PC-3 (cell line): ENCODE results near the gene GAS2. TPM values are rescaled to one million over a fixed set of nuclear protein-coding genes. Genes with fewer than 3 reads are reported as not detected.

Source experiments
- ATAC-seq: fragments of 200-7000 bp; cut with Tn5 transposase; 2 replicates; pipeline ENCODE4 v1.9.1; 2020; ENCODE audit warnings: mild to moderate bottlenecking, moderate library complexity
- BruUV-seq: library from RNA; stranded (reverse); fragments of 400-500 nt; replicated peaks from 2 replicates; lab custom pipeline; 2021; lab: Mats Ljungman, UMichigan
- CTCF ChIA-PET: fragments of 300-600 bp; sonication (Branson Sonifier 250); formaldehyde crosslinking; loops from one replicate; lab custom pipeline; 2022; ENCODE audit warnings: antibody characterized with exemption; lab: Charles Lee
- POLR2A ChIA-PET: fragments of 300-600 bp; sonication (Branson Sonifier 250); formaldehyde crosslinking; loops from one replicate; lab custom pipeline; 2022; ENCODE audit warnings: antibody characterized with exemption; ENCODE audit not compliant: unreplicated experiment; lab: Charles Lee
- DNase-seq: peaks from one replicate; pipeline ENCODE4 v3.0.0-alpha.2; 2015
- H2AFZ ChIP-seq: fragments of 300-600 bp; sonication (generic); 2 replicates; pipeline ENCODE4 v1.6.0; 2016; ENCODE audit warnings: antibody characterized with exemption, low read length
- H3F3A ChIP-seq: fragments of 300-600 bp; sonication (generic); one replicate; pipeline ENCODE4 v1.6.0; 2017; ENCODE audit warnings: antibody characterized with exemption, low read length, control low read depth, mild to moderate bottlenecking; ENCODE audit not compliant: unreplicated experiment
- H3K27ac ChIP-seq: fragments of 300-600 bp; sonication (generic); 2 replicates; pipeline ENCODE4 v1.5.1; 2016; ENCODE audit warnings: mild to moderate bottlenecking, low read length
- H3K27me3 ChIP-seq: fragments of 300-600 bp; sonication (generic); 2 replicates; pipeline ENCODE4 v1.6.1; 2016; ENCODE audit warnings: low read length, mixed read lengths
- H3K36me3 ChIP-seq: fragments of 300-600 bp; sonication (generic); 2 replicates; pipeline ENCODE4 v1.6.1; 2016; ENCODE audit warnings: low read depth, mixed run types, low read length, mixed read lengths
- H3K4me1 ChIP-seq: fragments of 300-600 bp; sonication (generic); 2 replicates; pipeline ENCODE4 v1.5.1; 2016; ENCODE audit warnings: low read length; ENCODE audit not compliant: insufficient read depth
- H3K4me2 ChIP-seq: fragments of 300-600 bp; sonication (generic); 2 replicates; pipeline ENCODE4 v1.6.0; 2016; ENCODE audit warnings: low read length
- H3K4me3 ChIP-seq: fragments of 300-600 bp; sonication (generic); 2 replicates; pipeline ENCODE4 v1.5.1; 2016; ENCODE audit warnings: mild to moderate bottlenecking, low read length, mixed read lengths
- H3K79me2 ChIP-seq: fragments of 300-600 bp; sonication (generic); 2 replicates; pipeline ENCODE4 v1.6.1; 2017; ENCODE audit warnings: low read length, mixed read lengths
- H3K9ac ChIP-seq: fragments of 300-600 bp; sonication (generic); 2 replicates; pipeline ENCODE4 v1.6.0; 2016; ENCODE audit warnings: mild to moderate bottlenecking, low read length
- H3K9me2 ChIP-seq: fragments of 300-600 bp; sonication (generic); replicated peaks from 2 replicates; pipeline ENCODE4 v1.6.1; 2016; ENCODE audit warnings: mixed run types, low read length, mixed read lengths
- H3K9me3 ChIP-seq: fragments of 300-600 bp; sonication (generic); 2 replicates; pipeline ENCODE4 v1.6.1; 2016; ENCODE audit warnings: low read length, mixed read lengths
- H4K20me1 ChIP-seq: fragments of 300-600 bp; sonication (generic); 2 replicates; pipeline ENCODE4 v1.6.1; 2016; ENCODE audit warnings: low read length, mixed read lengths
- EZH2 ChIP-seq: fragments of 300-600 bp; sonication (generic); IDR thresholded peaks from one replicate; pipeline ENCODE4 v1.6.1; 2017; ENCODE audit warnings: antibody characterized with exemption, mild to moderate bottlenecking, low read length; ENCODE audit not compliant: unreplicated experiment
- EZH2phosphoT487 ChIP-seq: fragments of 300-600 bp; sonication (generic); IDR thresholded peaks from 2 replicates; pipeline ENCODE4 v1.6.1; 2018; ENCODE audit warnings: mild to moderate bottlenecking, antibody characterized with exemption, low read length, borderline replicate concordance
- intact Hi-C: fragments of 100-400 bp; cut with micrococcal nuclease; formaldehyde crosslinking; loops from 2 replicates; pipeline ENCODE4 v1.9.0; 2023
- total RNA-seq: library from RNA; depleted of rRNA; stranded (reverse); fragments of >200 nt; gene quantifications from 2 replicates; pipeline ENCODE4 v1.2.3, GENCODE V29; 2014
- TF ChIP-seq, protein P1 (sequence below): fragments of 300-600 bp; sonication (generic); conservative IDR thresholded peaks from 2 replicates; pipeline ENCODE4 v1.5.1; 2017; ENCODE audit warnings: antibody characterized with exemption, low read depth, mild to moderate bottlenecking, low read length

The GAS2 gene
- total RNA-seq, 1 experiment from 2014 or later: not detected

DNA sequence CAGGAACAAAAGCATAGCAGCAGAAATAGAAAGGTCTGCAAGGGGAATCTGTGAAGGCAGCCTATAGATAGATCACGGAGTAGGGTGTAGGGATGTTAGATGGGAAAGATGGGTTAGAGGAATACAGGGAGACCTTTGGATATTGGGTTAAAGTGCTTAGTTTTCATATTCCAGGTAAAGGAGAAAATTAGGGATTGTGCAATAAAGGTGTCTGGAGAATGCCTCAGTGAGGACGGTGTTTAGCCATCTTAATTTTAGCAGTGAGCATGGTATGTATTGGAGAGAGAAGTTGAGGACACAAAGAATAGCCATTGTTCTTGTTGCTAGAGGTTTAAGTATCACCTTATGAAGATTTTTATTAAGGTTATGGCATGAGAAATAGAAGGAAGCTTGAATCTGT lies 17.7 kb downstream of the GAS2 start:
- no peak overlapping the region for H3K4me2 ChIP-seq
- H4K20me1 ChIP-seq: no peaks in the 10 kb centered on the region
- ChIA-PET CTCF (no interaction called here), POLR2A (no interaction called here)
- no peak for ATAC-seq
- no peak overlapping the region for H3K4me3 ChIP-seq
- no peak overlapping the region for H3K27ac ChIP-seq
- no peaks in the 10 kb centered on the region for H3K4me1 ChIP-seq
- no TSS peak for BruUV-seq
- H3F3A ChIP-seq: no peaks in the 10 kb centered on the region
- H3K9ac ChIP-seq: no peak overlapping the region
- H3K27me3 ChIP-seq: peaks cover 49% of the 10 kb centered on the region
- intact Hi-C loops: no loop called here
- H3K36me3 ChIP-seq: no peaks in the 10 kb centered on the region
- H3K9me3 ChIP-seq: no peaks in the 10 kb centered on the region
- no peaks in the 10 kb centered on the region for H3K9me2 ChIP-seq
- H3K79me2 ChIP-seq: no peaks in the 10 kb centered on the region
- TF ChIP-seq, protein P1, sequence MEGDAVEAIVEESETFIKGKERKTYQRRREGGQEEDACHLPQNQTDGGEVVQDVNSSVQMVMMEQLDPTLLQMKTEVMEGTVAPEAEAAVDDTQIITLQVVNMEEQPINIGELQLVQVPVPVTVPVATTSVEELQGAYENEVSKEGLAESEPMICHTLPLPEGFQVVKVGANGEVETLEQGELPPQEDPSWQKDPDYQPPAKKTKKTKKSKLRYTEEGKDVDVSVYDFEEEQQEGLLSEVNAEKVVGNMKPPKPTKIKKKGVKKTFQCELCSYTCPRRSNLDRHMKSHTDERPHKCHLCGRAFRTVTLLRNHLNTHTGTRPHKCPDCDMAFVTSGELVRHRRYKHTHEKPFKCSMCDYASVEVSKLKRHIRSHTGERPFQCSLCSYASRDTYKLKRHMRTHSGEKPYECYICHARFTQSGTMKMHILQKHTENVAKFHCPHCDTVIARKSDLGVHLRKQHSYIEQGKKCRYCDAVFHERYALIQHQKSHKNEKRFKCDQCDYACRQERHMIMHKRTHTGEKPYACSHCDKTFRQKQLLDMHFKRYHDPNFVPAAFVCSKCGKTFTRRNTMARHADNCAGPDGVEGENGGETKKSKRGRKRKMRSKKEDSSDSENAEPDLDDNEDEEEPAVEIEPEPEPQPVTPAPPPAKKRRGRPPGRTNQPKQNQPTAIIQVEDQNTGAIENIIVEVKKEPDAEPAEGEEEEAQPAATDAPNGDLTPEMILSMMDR: no peak
- no peak for TF ChIP-seq EZH2phosphoT487
- TF ChIP-seq EZH2: no peak
- H2AFZ ChIP-seq: no peak overlapping the region
- DNase-seq: no peak

DNA sequence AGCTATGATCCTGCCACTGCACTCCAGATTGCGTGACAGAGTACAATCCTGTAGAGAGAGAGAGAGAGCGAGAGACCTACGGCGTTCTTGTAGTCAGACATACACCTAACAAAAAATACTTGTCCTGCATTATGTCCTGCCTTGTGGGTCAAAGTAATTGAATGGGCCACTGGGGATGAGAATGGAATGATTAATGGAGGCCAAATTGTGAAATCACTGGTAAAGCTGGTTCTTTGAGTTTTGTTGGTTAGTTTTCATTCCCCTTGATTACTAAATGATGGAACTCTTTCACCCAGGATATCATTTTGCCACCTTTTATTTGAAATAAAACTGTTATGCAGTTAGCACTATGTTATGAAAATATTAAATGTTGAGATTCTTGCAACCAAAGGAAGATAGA lies 18.7 kb downstream of the GAS2 start:
- Histone ChIP-seq H3K9me3 (no peaks in the 10 kb centered on the region), H2AFZ (no peak overlapping the region), H4K20me1 (no peaks in the 10 kb centered on the region), H3K27me3 (peaks cover 56% of the 10 kb centered on the region), H3K9me2 (no peaks in the 10 kb centered on the region), H3F3A (no peaks in the 10 kb centered on the region), H3K4me1 (no peaks in the 10 kb centered on the region), H3K36me3 (no peaks in the 10 kb centered on the region), H3K4me2 (no peak overlapping the region), H3K9ac (no peak overlapping the region), H3K4me3 (no peak overlapping the region), H3K27ac (no peak overlapping the region), H3K79me2 (no peaks in the 10 kb centered on the region)
- BruUV-seq: no TSS peak
- ATAC-seq: no peak
- DNase-seq: peak; percentile 8
- POLR2A ChIA-PET: no interaction called here
- TF ChIP-seq, protein P1: no peak
- TF ChIP-seq EZH2: no peak
- CTCF ChIA-PET: no interaction called here
- intact Hi-C loops: no loop called here

DNA sequence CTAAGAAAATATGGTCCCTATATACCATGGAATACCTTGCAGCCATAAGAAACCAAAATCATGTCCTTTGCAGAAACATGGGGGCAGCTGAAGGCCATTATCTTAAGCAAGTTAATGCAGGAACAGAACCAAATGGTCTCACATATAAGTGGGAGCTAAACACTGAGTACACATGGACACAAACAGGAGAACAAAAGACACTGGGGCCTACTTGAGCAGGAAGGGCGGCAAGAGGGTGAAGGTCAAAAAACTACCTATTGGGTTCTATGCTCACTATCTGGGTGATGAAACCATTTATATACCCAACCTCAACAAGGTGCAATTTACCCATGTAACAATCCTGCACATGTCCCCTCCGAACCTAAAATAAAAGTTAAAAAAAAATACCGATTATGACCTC lies 22.5 kb downstream of the GAS2 start:
- Histone ChIP-seq H3K27ac (no peak overlapping the region), H3K27me3 (peaks cover 61% of the 10 kb centered on the region), H3K4me3 (no peak overlapping the region), H3K4me1 (no peaks in the 10 kb centered on the region), H3K4me2 (no peak overlapping the region), H3K36me3 (no peaks in the 10 kb centered on the region), H3K9me3 (no peaks in the 10 kb centered on the region), H3K9me2 (no peaks in the 10 kb centered on the region), H2AFZ (no peak overlapping the region), H3K9ac (no peak overlapping the region), H3K79me2 (no peaks in the 10 kb centered on the region), H4K20me1 (no peaks in the 10 kb centered on the region), H3F3A (no peaks in the 10 kb centered on the region)
- intact Hi-C loops: no loop called here
- no TSS peak for BruUV-seq
- ChIA-PET CTCF (no interaction called here), POLR2A (no interaction called here)
- no peak for TF ChIP-seq EZH2
- TF ChIP-seq, protein P1: no peak
- no peak for TF ChIP-seq EZH2phosphoT487
- DNase-seq (no peak), ATAC-seq (no peak)
